Suppressor macrophage treated with lipopolysaccharide for 4 hours (primary cell): ENCODE measurements around the gene INTS6.

ENCODE experiments used
- DNase-seq: peaks from one replicate; pipeline ENCODE4 v3.0.0-alpha.2; 2020

Gene INTS6

GRCh38 chr13:51341232-51341631 lies 111.6 kb downstream of the INTS6 start:
- DNase-seq: no peak

DNA sequence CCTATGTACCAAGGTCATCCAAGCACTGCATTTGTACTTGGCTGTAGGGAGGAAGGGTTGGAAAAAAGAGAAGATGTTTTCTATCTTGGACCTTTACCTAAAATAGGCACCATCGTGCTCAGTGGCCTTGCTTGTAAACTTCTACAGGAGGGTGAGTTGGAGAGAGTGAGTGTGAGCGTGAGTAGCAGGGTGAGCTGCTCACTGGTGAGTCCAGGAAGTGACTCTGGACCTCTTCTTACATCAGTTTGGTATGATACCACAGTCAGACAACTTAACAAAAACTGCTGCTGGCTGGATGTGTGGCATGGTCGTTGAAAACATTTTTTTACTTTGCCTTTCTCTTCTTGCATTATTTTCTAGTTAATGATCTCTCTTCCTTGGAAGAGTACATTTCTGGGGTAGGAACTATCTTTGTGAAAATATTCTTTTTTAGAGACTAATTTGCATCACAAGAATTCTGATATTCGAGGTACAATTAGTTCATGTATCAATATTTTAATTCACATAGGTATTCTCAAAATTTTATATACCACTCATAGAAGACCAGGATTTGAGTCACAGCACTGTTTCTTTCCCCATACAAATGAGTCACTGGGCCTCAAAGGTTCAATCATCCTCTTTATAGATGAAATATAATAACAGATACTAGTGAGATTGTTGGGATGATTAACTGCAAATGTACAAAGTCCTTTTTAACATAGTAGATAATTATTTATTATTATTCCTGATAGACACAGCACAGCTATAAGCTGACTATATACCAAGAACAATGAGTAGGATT lies 112.7 kb downstream of the INTS6 start:
- DNase-seq: no peak

DNA sequence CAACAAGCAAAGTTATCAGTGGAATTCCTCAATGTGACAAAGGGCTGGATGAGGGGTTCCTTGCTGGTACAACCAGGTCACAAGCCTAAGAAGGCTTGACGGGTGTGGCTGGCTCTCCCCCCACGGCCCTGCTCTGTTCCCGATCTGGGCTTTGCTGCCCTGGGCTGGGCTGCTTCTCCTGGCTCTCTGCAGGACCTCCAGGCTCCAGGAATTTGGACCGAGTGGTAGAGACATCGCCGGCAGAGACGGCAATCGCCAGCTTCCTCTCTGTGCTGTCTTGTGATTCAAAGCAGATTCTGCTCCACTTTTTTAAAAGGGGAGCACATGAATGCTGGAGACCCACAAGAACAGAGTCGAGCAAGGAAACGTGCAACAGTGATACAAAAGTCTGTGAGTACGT lies 113.5 kb downstream of the INTS6 start, which contains the start of gene SERPINE3:
Gene SERPINE3, plus strand, starts transcription at position 338 of the 400 bp plus-strand sequence. CDS start 1,401 bp downstream, outside the sequence.
- no peak for DNase-seq

- no peak for DNase-seq
These were observed 116.1 kb downstream of the INTS6 start for GRCh38 chr13:51336746-51337145.

- DNase-seq: no peak
These were observed 119.0 kb downstream of the INTS6 start for GRCh38 chr13:51333826-51334225.

DNA sequence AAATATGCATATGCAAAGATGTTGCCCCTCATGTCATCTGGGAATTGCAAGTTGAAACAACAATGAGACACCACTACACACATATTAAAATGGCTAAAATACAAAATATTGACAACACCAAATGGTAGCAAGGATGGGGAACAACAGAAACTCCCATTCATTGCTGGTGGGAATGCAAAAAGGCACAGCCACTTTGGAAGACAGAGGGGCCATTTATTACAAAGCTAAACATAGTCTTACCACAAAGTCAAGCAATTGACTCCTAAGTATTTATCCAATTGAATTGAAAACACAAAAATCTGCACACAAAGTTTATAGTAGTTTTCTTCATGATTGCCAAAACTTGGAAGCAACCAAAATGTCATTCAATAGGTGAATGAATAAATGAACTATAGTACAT lies 119.4 kb downstream of the INTS6 start:
- no peak for DNase-seq

DNA sequence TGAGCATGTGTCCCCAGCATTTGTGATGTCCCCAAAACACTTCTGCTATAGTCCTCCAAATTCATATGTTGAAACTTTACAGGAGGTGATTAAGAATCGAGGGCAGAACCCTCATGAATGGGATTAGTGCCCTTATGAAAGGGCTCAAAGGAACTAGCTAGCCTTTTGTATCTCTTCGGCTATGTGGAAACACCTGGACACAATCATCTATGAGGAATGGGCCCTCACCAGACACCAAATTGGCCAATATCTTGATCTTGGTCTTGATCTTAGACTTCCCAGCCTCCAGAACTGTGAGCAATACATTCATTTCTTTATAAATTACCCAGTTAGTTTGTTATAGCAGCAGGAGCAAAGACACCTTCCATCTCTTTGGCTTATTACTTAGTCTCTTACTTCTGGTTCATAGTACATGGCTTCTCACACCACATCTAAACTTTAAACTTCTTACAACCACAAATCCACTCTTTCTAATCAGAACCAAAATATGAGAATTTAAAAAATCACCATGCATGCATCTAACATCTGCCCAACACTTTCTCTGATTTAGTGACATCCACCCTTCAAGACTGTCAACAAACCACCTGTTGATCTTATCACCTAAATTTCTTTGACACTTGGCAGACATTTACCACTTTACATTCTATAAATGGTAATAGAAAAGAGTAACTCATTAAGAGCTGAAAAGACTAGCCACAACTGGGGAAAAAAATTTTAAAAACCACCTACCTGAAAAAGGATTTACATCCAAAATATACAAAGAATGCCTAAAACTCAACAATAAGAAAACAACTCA lies 120.1 kb downstream of the INTS6 start:
- DNase-seq: no peak

- peak; percentile 56 for DNase-seq
These were observed 121.4 kb downstream of the INTS6 start for GRCh38 chr13:51331354-51331861.

GRCh38 chr13:51330791-51331190 lies 122.0 kb downstream of the INTS6 start:
- DNase-seq: peak; percentile 77

DNA sequence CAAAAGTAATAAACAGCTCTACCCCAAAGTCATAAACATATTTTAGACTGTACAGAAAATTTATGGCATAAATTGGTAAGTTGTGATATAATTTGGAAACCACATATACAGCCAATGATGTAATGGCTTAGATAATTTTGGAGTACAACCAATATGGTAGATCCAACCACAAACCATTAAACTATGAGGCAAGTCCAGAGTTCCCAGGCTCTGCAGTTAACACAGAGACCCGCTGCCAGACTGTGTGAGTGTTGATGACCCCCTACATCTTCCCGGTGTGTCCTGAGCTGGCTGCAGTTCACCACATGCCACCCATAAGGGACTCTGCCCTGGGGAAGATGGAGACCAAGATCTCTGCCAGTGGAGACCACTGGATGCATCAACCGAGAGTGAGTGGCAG lies 123.2 kb downstream of the INTS6 start:
- DNase-seq: no peak

- DNase-seq: no peak
These were observed 124.3 kb downstream of the INTS6 start for GRCh38 chr13:51328488-51328887.

- DNase-seq: no peak
These were observed 124.9 kb downstream of the INTS6 start for GRCh38 chr13:51327961-51328360.

GRCh38 chr13:51326777-51327176 lies 126.1 kb downstream of the INTS6 start:
- peak; percentile 11 for DNase-seq

GRCh38 chr13:51325837-51326236 lies 127.0 kb downstream of the INTS6 start:
- no peak for DNase-seq

- no peak for DNase-seq
These were observed 128.0 kb downstream of the INTS6 start for GRCh38 chr13:51324714-51325420.

GRCh38 chr13:51323824-51324511 lies 128.9 kb downstream of the INTS6 start:
- no peak for DNase-seq

DNA sequence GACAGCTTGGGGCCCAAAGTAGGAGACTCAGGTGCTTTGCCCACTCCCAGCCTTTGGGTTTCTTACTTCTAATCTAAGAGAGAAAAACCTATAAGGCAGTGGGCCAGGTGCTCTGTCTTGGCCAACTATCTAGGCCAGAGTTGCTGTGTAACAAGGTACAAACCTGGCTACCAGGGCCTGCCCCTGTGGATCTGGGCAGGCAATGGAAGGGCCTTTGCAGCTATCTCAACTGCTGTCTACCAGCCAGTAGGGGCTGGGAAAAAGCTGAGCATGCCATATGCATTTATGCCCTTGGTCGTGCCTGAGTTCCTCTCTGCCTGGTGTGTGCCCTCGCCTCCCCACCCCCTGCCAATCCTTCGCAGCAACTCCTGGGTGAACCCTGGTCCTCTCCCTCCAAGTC lies 130.0 kb downstream of the INTS6 start:
- DNase-seq: no peak

DNA sequence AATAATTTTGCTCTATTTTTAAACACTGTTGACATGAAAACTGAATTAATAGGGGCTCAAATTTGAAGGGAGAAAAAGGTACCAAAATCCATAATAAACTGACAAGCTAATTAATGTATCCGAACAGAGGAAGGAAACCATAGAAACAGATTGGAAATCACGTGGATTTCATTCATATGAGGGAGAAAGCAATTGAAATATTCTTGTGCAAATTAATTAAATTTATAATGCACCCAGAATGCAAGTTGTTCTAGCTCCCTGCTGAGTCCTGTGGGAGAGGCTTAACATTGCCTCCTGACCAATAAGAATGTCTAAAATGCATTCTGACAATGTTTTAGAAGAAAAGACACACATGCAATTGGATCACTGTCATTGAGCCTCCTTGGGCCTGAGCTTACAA lies 131.0 kb downstream of the INTS6 start:
- DNase-seq: no peak

- DNase-seq: no peak
These were observed 134.0 kb downstream of the INTS6 start for GRCh38 chr13:51318876-51319275.

GRCh38 chr13:51318015-51318414 lies 134.8 kb downstream of the INTS6 start:
- no peak for DNase-seq

- no peak for DNase-seq
These were observed 135.6 kb downstream of the INTS6 start for GRCh38 chr13:51317262-51317661.

GRCh38 chr13:51313619-51314018 lies 139.2 kb downstream of the INTS6 start:
- DNase-seq: no peak
